Left lung (tissue), 10 donors: ENCODE measurements around the gene MYO18B. TPM values are rescaled to one million over a fixed set of nuclear protein-coding genes. Genes with fewer than 3 reads are reported as not detected.

Source experiments
- ATAC-seq: fragments of 200-7000 bp; cut with Tn5 transposase; one replicate; pipeline ENCODE4 v1.9.1; 2020; ENCODE audit warnings: moderate library complexity
- DNase-seq, 4 donors: peaks; one replicate each; pipeline ENCODE4 v3.0.0-alpha.2; 2013 to 2020
- H3K27ac ChIP-seq, 2 donors: fragments of 200-600 bp; sonication (generic) in 1 of 2; one replicate each; pipeline versions ENCODE4 v1.5.0 to v1.8.0; 2020 to 2021
- H3K27me3 ChIP-seq, 2 donors: fragments of 200-600 bp; sonication (generic) in 1 of 2; one replicate each; pipeline versions ENCODE4 v1.5.0 to v1.8.0; 2020 to 2021
- H3K36me3 ChIP-seq, 2 donors: fragments of 200-600 bp; sonication (generic) in 1 of 2; one replicate each; pipeline versions ENCODE4 v1.5.0 to v1.8.0; 2020 to 2021
- H3K4me1 ChIP-seq, 2 donors: fragments of 200-600 bp; one replicate each; pipeline ENCODE4 v1.8.0; 2021
- H3K4me3 ChIP-seq, 2 donors: fragments of 200-600 bp; sonication (generic) in 1 of 2; one replicate each; pipeline versions ENCODE4 v1.5.0 to v1.8.0; 2020 to 2021; ENCODE audit warnings: mild to moderate bottlenecking in 1 of 2
- H3K9me3 ChIP-seq, 2 donors: fragments of 200-600 bp; sonication (generic) in 1 of 2; one replicate each; pipeline versions ENCODE4 v1.5.0 to v1.8.0; 2020 to 2021
- intact Hi-C, 2 donors: fragments of 100-400 bp; cut with DNase I; formaldehyde crosslinking; loops; one replicate each; pipeline versions ENCODE4 v1.11.2 to v1.14.2; 2022
- polyA plus RNA-seq, 6 donors: library from polyadenylated mRNA; unstranded; fragments of 120-200 nt; gene quantifications; one replicate each; pipeline ENCODE4 v1.2.1, GENCODE V29; 2013; ENCODE audit not compliant: insufficient read length in 6 of 6
- total RNA-seq, 2 donors: library from RNA; stranded (reverse); fragmentation: NEBNext Ultra II Directional; extraction: Animal tissue kit (Norgen Biotek cat#: 25700); gene quantifications; one replicate each; pipeline ENCODE4 v1.2.1, GENCODE V29; 2021
- TF ChIP-seq, protein P1 (sequence below), 2 donors: fragments of 200-600 bp; sonication (generic) in 1 of 2; IDR thresholded peaks; one replicate each; pipeline versions ENCODE4 v1.5.0 to v1.8.0; 2021; ENCODE audit warnings: antibody characterized with exemption in 2 of 2
- donor health status: DM: no; HTN: yes; CAD: no.
- donor health status: DM: no; HTN: no; CAD: no.

Gene MYO18B
- total and polyA plus RNA-seq, 8 donors = 0.06 to 0.37 (median 0.15) TPM

DNA sequence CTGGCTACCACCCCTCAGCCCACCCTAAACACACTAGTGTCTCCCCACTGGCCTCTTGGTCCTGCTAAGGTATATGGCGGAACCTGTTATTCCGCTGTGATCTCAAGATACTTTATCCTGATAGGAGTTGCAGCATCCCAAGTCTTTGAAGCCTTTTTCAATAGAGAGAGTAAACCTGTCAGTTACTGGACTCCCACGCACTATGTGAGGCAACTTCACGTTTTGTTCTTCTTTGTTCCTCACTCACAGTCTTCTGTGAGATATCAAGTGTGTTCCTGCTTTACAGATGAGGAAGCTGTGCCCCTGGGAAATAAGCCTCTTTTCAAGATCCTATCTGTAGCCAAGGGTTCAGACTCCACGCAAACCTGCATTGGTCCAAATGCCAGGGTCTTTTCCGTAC lies 127.8 kb downstream of the MYO18B start:
- Histone ChIP-seq H3K27me3 (peaks cover 0 to 21% of the 10 kb centered on the region in 2 donors), H3K27ac (no peak overlapping the region), H3K4me3 (no peak overlapping the region), H3K9me3 (no peaks in the 10 kb centered on the region), H3K36me3 (no peaks in the 10 kb centered on the region), H3K4me1 (no peaks in the 10 kb centered on the region)
- intact Hi-C loops = no loop called here
- TF ChIP-seq, protein P1, sequence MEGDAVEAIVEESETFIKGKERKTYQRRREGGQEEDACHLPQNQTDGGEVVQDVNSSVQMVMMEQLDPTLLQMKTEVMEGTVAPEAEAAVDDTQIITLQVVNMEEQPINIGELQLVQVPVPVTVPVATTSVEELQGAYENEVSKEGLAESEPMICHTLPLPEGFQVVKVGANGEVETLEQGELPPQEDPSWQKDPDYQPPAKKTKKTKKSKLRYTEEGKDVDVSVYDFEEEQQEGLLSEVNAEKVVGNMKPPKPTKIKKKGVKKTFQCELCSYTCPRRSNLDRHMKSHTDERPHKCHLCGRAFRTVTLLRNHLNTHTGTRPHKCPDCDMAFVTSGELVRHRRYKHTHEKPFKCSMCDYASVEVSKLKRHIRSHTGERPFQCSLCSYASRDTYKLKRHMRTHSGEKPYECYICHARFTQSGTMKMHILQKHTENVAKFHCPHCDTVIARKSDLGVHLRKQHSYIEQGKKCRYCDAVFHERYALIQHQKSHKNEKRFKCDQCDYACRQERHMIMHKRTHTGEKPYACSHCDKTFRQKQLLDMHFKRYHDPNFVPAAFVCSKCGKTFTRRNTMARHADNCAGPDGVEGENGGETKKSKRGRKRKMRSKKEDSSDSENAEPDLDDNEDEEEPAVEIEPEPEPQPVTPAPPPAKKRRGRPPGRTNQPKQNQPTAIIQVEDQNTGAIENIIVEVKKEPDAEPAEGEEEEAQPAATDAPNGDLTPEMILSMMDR (IDR thresholded peaks at IDR 0.05) = no peak
- DNase-seq (no peak), ATAC-seq (no peak)

DNA sequence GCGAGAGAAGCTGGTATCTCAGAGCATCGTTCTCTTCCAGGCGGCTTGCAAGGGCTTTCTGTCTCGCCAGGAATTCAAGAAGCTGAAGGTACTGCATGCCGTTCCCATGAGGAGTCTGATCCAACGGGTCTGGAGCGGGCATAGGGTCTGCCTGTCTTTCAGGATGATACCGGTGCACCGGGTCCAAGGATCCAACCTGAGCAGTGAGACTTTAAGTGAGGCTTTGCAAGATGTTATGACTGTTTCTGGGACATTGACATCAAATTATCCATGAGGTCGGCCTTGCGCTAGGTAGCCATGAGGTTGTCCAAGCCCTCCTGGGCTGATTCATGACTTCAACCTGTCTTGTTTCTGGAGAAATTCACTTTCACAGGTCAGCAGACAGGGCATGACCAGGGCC lies 132.3 kb downstream of the MYO18B start:
- Histone ChIP-seq H3K4me3 (no peak overlapping the region), H3K27me3 (peaks cover 0 to 17% of the 10 kb centered on the region in 2 donors), H3K36me3 (no peaks in the 10 kb centered on the region), H3K27ac (no peak overlapping the region), H3K9me3 (no peaks in the 10 kb centered on the region), H3K4me1 (no peaks in the 10 kb centered on the region)
- intact Hi-C loops = no loop called here
- ATAC-seq (no peak), DNase-seq (no peak)
- TF ChIP-seq, protein P1 (IDR thresholded peaks at IDR 0.05) = no peak

DNA sequence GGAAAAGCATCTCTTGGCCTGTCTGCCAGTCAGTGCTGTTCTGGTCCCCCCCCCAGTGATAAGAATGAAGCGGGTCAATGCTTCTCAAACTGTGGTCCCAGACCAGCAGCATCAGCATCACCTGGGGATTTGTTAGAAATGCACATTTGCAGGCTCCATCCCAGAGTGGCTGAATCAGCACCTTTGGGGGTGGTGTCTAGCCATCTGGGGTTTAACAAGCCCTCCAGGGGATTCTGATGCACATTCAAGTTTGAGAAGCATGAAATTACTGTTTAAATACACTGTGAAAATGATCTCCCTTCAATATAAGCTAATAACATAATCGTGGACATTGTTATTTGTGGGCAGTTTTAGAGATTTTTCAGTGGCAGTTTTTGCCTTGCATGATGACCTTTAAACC lies 133.5 kb downstream of the MYO18B start:
- ATAC-seq = no peak
- TF ChIP-seq, protein P1 (IDR thresholded peaks at IDR 0.05) = no peak
- Histone ChIP-seq H3K9me3 (no peaks in the 10 kb centered on the region), H3K4me3 (no peak overlapping the region), H3K36me3 (no peaks in the 10 kb centered on the region), H3K4me1 (no peaks in the 10 kb centered on the region), H3K27ac (no peak overlapping the region), H3K27me3 (peaks cover 0 to 19% of the 10 kb centered on the region in 2 donors)
- DNase-seq = no peak
- intact Hi-C loops = no loop called here

DNA sequence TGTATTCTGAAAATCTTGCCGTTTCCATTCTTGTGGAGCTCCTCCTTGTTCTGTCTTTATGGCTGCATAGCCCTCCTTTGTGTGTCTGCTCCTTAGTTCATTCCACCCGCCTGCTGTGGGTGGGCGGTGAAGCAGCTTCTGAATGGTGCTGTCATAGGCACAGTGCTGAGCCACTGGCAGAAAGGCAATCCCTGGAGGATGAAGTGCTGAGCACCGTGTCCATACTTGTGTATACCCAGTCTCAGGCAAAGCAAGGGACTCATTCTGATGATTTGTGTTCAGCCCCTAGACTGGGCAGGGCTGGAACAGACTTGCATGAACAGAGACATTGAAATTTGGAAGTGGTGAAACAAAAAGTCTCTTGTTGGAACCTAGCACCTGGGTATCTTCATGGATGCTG lies 134.9 kb downstream of the MYO18B start:
- no peaks in the 10 kb centered on the region for H3K36me3 ChIP-seq
- peaks cover 0 to 21% of the 10 kb centered on the region in 2 donors for H3K27me3 ChIP-seq
- TF ChIP-seq, protein P1 (IDR thresholded peaks at IDR 0.05) = no peak
- no peaks in the 10 kb centered on the region for H3K4me1 ChIP-seq
- no peak overlapping the region for H3K27ac ChIP-seq
- ATAC-seq (no peak), DNase-seq (no peak)
- H3K4me3 ChIP-seq = no peak overlapping the region
- H3K9me3 ChIP-seq = no peaks in the 10 kb centered on the region
- intact Hi-C loops = no loop called here

DNA sequence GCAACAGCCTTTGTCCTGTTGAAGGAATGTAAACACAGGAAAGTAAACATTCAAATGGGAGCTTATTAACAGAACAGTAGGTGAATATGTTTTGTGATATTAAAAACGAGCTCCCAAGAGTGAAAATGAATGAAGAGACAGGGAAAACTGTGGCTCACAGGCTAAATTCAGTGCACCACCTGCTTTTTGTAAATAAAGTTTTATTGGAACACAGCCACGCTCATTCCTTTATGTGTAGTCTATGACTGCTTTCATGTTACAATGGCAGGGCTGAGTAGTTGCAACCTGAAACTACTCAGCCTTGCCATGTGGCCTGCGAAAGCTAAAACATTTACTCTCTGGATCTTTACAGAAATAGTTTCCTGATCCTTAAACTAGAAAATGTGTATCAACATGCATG lies 136.9 kb downstream of the MYO18B start:
- DNase-seq = no peak
- peak; percentile 49 for ATAC-seq
- H3K4me3 ChIP-seq = no peak overlapping the region
- peaks cover 0 to 34% of the 10 kb centered on the region in 2 donors for H3K27me3 ChIP-seq
- H3K4me1 ChIP-seq = no peaks in the 10 kb centered on the region
- H3K36me3 ChIP-seq = no peaks in the 10 kb centered on the region
- TF ChIP-seq, protein P1 (IDR thresholded peaks at IDR 0.05) = no peak
- H3K9me3 ChIP-seq = no peaks in the 10 kb centered on the region
- H3K27ac ChIP-seq = no peak overlapping the region
- intact Hi-C loops = no loop called here
